ENCODE data around the gene SYT7.

GRCh38 chr11:61539006-61539405 lies 41.9 kb downstream of the SYT7 start:
- TF ChIP-seq BRCA1 (IDR thresholded peaks at IDR 0.05; ENCODE audit: low read depth, low read length) (no peak), POLR2A (IDR thresholded peaks at IDR 0.05; ENCODE audit: control extremely low read depth in 1 of 2, low read depth in 2 of 2, low read length in 2 of 2) (no peak), EP300 (IDR thresholded peaks at IDR 0.05; ENCODE audit: borderline replicate concordance in 1 of 2, low read depth in 2 of 2, low read length in 2 of 2) (no peak), CEBPB (IDR thresholded peaks at IDR 0.05; ENCODE audit: low read depth, low read length) (no peak), POLR2AphosphoS5 (IDR thresholded peaks at IDR 0.05; ENCODE audit: low read depth, low read length) (no peak), KDM1A (IDR thresholded peaks at IDR 0.05; ENCODE audit: borderline replicate concordance, low read length) (no peak), CTCF (IDR thresholded peaks at IDR 0.05; ENCODE audit: control extremely low read depth in 1 of 3, insufficient read depth in 1 of 3, low read depth in 1 of 3, low read length in 3 of 3) (no peak), MAFK (IDR thresholded peaks at IDR 0.05; ENCODE audit: low read depth, low read length) (no peak), EZH2 (IDR thresholded peaks at IDR 0.05; ENCODE audit: low read depth, low read length, severe bottlenecking) (no peak)

Measured in H1 (cell line).